PFSK-1 (cell line): Measurements from ENCODE around the gene SYT13.

Experiments
- SIN3A ChIP-seq: IDR thresholded peaks from 2 replicates; pipeline ENCODE4 v1.6.1; 2012; ENCODE audit warnings: mild to moderate bottlenecking, low read length, moderate library complexity, borderline replicate concordance; ENCODE audit not compliant: insufficient read depth
- TAF1 ChIP-seq: IDR thresholded peaks from 2 replicates; pipeline ENCODE4 v1.6.1; 2012; ENCODE audit warnings: low read length, control low read depth, borderline replicate concordance; ENCODE audit not compliant: insufficient read depth

DNA sequence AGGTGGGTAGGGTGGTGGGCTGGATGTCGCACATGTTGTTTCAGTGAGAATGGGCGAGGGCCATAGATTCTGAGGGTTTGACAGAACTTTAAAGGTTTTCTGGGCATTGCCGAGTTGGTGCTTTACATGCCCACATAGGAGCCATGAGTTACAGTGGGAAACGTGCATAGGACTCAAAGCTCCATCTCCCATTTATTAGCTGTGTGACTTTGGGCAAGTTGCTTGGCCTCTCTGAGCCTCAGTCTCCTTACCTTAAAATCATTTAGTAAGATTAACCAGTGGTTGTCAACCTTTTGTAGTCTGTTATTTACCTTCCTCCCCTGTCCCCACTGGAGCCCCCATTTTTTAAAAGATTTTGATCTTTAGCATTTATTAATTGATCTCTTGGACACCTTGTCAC is 67.4 kb downstream of the SYT13 start:
- TF ChIP-seq TAF1 (no peak), SIN3A (no peak)
